HT1080 (cell line): ENCODE data around the gene DISC1. TPM values are rescaled to one million over a fixed set of nuclear protein-coding genes. Genes with fewer than 3 reads are reported as not detected.

Experiments used
- DNase-seq: peaks from one replicate; pipeline ENCODE4 v3.0.0-alpha.2; 2015; ENCODE audit warnings: low read depth
- total RNA-seq: library from RNA; depleted of rRNA; stranded (reverse); fragments of >200 nt; shearing (Covaris generic); gene quantifications from 2 replicates; pipeline ENCODE4 v1.2.3, GENCODE V29; 2014

DISC1 gene
- total RNA-seq, 1 experiment from 2014 or later, result 5.5 TPM

GRCh38 chr1:231921646-231922345 lies 295.2 kb downstream of the DISC1 start:
- DNase-seq, result no peak

- no peak for DNase-seq
Measured at GRCh38 chr1:231923491-231924041, 297.0 kb downstream of the DISC1 start.

GRCh38 chr1:231924180-231924579 lies 297.6 kb downstream of the DISC1 start:
- no peak for DNase-seq

- no peak for DNase-seq
Measured at GRCh38 chr1:231925864-231926263, 299.3 kb downstream of the DISC1 start.

- no peak for DNase-seq
Measured at GRCh38 chr1:231926340-231926739, 299.8 kb downstream of the DISC1 start.

- DNase-seq, result no peak
Measured at GRCh38 chr1:231926933-231927332, 300.3 kb downstream of the DISC1 start.

GRCh38 chr1:231927431-231927830 lies 300.8 kb downstream of the DISC1 start:
- no peak for DNase-seq

- no peak for DNase-seq
Measured at GRCh38 chr1:231929311-231929710, 302.7 kb downstream of the DISC1 start.

- DNase-seq, result no peak
Measured at GRCh38 chr1:231930257-231930947, 303.8 kb downstream of the DISC1 start.

- peak; percentile 19 for DNase-seq
Measured at GRCh38 chr1:231931146-231931545, 304.6 kb downstream of the DISC1 start.

- DNase-seq, result peak; percentile 20
Measured at GRCh38 chr1:231931846-231932454, 305.4 kb downstream of the DISC1 start.

- DNase-seq, result no peak
Measured at GRCh38 chr1:231933711-231934626, 307.4 kb downstream of the DISC1 start.

GRCh38 chr1:231934797-231935196 lies 308.2 kb downstream of the DISC1 start:
- DNase-seq, result no peak

- no peak for DNase-seq
Measured at GRCh38 chr1:231935856-231936255, 309.3 kb downstream of the DISC1 start.

GRCh38 chr1:231936983-231937775 lies 310.6 kb downstream of the DISC1 start:
- no peak for DNase-seq

- DNase-seq, result no peak
Measured at GRCh38 chr1:231938211-231938610, 311.6 kb downstream of the DISC1 start.

- DNase-seq, result no peak
Measured at GRCh38 chr1:231938711-231939110, 312.1 kb downstream of the DISC1 start.

- no peak for DNase-seq
Measured at GRCh38 chr1:231939118-231939517, 312.5 kb downstream of the DISC1 start.

- no peak for DNase-seq
Measured at GRCh38 chr1:231940116-231940515, 313.5 kb downstream of the DISC1 start.

GRCh38 chr1:231940701-231941100 lies 314.1 kb downstream of the DISC1 start:
- DNase-seq, result no peak
